Left ventricle myocardium superior (tissue), 1 donor: ENCODE results near the gene ACAT2. TPM values are rescaled to one million over a fixed set of nuclear protein-coding genes. Genes with fewer than 3 reads are reported as not detected.

Source experiments
- ATAC-seq: fragments of 200-7000 bp; cut with Tn5 transposase; one replicate; pipeline ENCODE4 v1.9.1; 2020; ENCODE audit warnings: mild to moderate bottlenecking, moderate library complexity
- DNase-seq: peaks from one replicate; pipeline ENCODE4 v3.0.0-alpha.2; 2020
- intact Hi-C: fragments of 100-400 bp; cut with micrococcal nuclease; formaldehyde crosslinking; loops from one replicate; pipeline ENCODE4 v1.11.0; 2022
- total RNA-seq: library from RNA; stranded (reverse); fragmentation: NEBNext Ultra II Directional; extraction: Animal tissue kit (Norgen Biotek cat#: 25700); gene quantifications from one replicate; pipeline ENCODE4 v1.2.1, GENCODE V29; 2021
- donor health status: DM: no; HTN: yes; CAD: no; lungs with severe emphysema.

Gene ACAT2
- total RNA-seq, 1 donor from 2014 or later, result 4.0 TPM

GRCh38 chr6:159826968-159827647, 65.3 kb downstream of the ACAT2 start:
- peak; percentile 70 for ATAC-seq
- intact Hi-C loops, result no loop called here
- peak; percentile 48 for DNase-seq

GRCh38 chr6:159828074-159828473, 66.2 kb downstream of the ACAT2 start:
- DNase-seq, result no peak

More at GRCh38 chr6:159828074-159828473, 66.2 kb downstream of the ACAT2 start:
- ATAC-seq, result no peak
- intact Hi-C loops, result no loop called here

Other genes with a start within 250 kb of the ACAT2 start
- gene SOD2, start 68.8 kb upstream of the ACAT2 start, total RNA-seq, result 1,053 TPM
- gene WTAP, start 34.5 kb upstream of the ACAT2 start, total RNA-seq, result 46.4 TPM
- 164 TPM for gene TCP1, start 27.6 kb downstream of the ACAT2 start, total RNA-seq
- gene MRPL18, start 28.4 kb downstream of the ACAT2 start, total RNA-seq, result 70.8 TPM
- 0.17 TPM for gene PNLDC1, start 38.2 kb downstream of the ACAT2 start, total RNA-seq
- gene MAS1, start 128.9 kb downstream of the ACAT2 start, total RNA-seq, result not detected
- gene IGF2R, start 207.0 kb downstream of the ACAT2 start, total RNA-seq, result 68.4 TPM